SH-SY5Y (cell line): Measurements from ENCODE around the gene FSD1.

ENCODE experiments used
- GATA2 ChIP-seq: IDR thresholded peaks from 2 replicates; pipeline ENCODE4 v1.6.1; 2011; ENCODE audit warnings: mild to moderate bottlenecking, low read depth, low read length
- GATA3 ChIP-seq: IDR thresholded peaks from 2 replicates; pipeline ENCODE4 v1.6.1; 2011; ENCODE audit warnings: low read depth, mild to moderate bottlenecking, low read length, moderate library complexity

FSD1 gene

GRCh38 chr19:4369109-4369887 is 64.9 kb downstream of the FSD1 start:
- TF ChIP-seq GATA3 (no peak), GATA2 (no peak)

- no peak for TF ChIP-seq GATA2
These were observed 65.5 kb downstream of the FSD1 start for GRCh38 chr19:4369888-4370260.

GRCh38 chr19:4370418-4371041 is 66.1 kb downstream of the FSD1 start:
- TF ChIP-seq GATA3: no peak
- TF ChIP-seq GATA2: no peak

GRCh38 chr19:4371247-4372164 is 67.1 kb downstream of the FSD1 start:
- TF ChIP-seq GATA2: no peak

- TF ChIP-seq GATA3 (no peak), GATA2 (no peak)
These were observed 68.0 kb downstream of the FSD1 start for GRCh38 chr19:4372165-4373012.

DNA sequence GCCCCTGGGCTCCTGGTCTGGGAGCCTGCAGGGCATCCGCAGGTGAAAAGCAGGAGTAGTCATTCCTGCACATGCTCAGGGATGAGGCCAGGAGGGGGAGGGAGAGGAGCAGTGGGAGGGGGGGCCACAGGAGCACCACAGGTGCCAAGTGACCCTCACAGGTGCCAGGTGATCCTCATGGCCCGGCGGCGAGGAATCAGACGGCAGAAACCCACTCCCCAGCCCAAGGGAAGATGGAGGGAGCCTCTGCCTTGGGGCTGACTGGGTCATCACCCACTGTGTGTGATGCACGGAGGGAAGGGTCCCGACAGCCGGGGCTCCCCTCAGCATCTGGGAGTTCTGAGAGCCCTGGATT is 68.6 kb downstream of the FSD1 start:
- TF ChIP-seq GATA3: no peak
- no peak for TF ChIP-seq GATA2
